GM10266 (cell line): ENCODE data around the gene SYNE2.

ENCODE experiments used
- DNase-seq: peaks from one replicate; pipeline ENCODE4 v3.0.0; 2012; ENCODE audit errors: extremely low spot score
- TF ChIP-seq, protein P1 (sequence below): IDR thresholded peaks from 2 replicates; pipeline ENCODE4 v1.5.1; 2012; ENCODE audit warnings: mild to moderate bottlenecking, low read depth; ENCODE audit not compliant: control insufficient read depth, insufficient read depth; ENCODE audit errors: missing control alignments

The SYNE2 gene

DNA sequence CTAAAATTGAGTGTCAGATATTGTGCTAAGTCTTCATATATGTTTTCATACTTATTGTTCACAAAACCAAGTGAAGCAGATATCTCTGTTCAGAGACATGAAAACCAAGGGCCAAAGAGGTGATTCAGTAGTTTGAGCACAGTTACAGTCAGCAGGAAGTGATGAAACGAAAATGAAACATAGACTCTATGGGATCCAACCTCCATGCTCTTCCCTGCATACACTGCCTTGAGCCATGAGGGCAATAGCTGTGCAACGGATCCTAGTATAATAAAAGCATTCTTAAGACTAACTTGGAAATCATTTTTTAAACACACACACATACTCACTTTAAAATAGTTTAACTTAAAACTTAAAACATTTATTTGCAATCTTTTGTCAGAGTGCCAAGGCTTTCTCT is 413.4 kb downstream of the SYNE2 start:
- TF ChIP-seq, protein P1, sequence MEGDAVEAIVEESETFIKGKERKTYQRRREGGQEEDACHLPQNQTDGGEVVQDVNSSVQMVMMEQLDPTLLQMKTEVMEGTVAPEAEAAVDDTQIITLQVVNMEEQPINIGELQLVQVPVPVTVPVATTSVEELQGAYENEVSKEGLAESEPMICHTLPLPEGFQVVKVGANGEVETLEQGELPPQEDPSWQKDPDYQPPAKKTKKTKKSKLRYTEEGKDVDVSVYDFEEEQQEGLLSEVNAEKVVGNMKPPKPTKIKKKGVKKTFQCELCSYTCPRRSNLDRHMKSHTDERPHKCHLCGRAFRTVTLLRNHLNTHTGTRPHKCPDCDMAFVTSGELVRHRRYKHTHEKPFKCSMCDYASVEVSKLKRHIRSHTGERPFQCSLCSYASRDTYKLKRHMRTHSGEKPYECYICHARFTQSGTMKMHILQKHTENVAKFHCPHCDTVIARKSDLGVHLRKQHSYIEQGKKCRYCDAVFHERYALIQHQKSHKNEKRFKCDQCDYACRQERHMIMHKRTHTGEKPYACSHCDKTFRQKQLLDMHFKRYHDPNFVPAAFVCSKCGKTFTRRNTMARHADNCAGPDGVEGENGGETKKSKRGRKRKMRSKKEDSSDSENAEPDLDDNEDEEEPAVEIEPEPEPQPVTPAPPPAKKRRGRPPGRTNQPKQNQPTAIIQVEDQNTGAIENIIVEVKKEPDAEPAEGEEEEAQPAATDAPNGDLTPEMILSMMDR = no peak
- no peak for DNase-seq

DNA sequence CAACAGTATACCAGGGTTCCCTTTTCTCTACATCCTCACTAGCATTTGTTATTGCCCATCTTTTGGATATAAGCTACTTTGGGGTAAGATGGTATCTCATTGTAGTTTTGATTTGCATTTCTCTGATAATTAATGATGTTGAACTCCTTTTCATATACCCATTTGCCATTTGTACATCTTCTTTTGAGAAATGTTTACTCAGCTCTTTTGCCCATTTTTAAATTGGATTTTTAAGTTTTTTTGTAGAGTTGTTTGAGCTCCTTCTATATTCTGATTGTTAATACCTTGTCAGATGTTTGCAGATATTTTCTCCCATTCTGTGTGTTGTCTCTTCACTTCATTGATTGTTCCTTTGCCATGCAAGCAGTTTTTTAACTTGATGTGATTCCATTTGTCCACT is 419.2 kb downstream of the SYNE2 start:
- TF ChIP-seq, protein P1 = no peak
- DNase-seq = no peak
